IgD-negative memory B cell (primary cell): ENCODE data around the gene PAX2. TPM values are rescaled to one million over a fixed set of nuclear protein-coding genes. Genes with fewer than 3 reads are reported as not detected.

Experiments used
- H3K27ac Mint-ChIP-seq, 3 donors: one replicate each; pipeline ENCODE4 v1.8.0; 2020 to 2022; ENCODE audit warnings: mild to moderate bottlenecking in 3 of 3, mixed read lengths in 3 of 3, moderate library complexity in 1 of 3
- H3K27me3 Mint-ChIP-seq: one replicate; pipeline ENCODE4 v1.8.0; 2021; ENCODE audit warnings: mixed read lengths
- H3K36me3 Mint-ChIP-seq: one replicate; pipeline ENCODE4 v1.8.0; 2020; ENCODE audit warnings: mild to moderate bottlenecking, mixed read lengths
- H3K4me1 Mint-ChIP-seq, 3 donors: one replicate each; pipeline ENCODE4 v1.8.0; 2020 to 2022; ENCODE audit warnings: mixed read lengths in 3 of 3, mild to moderate bottlenecking in 1 of 3
- H3K4me3 Mint-ChIP-seq, 4 donors: one replicate each; pipeline ENCODE4 v1.8.0; 2020 to 2022; ENCODE audit warnings: mild to moderate bottlenecking in 4 of 4, mixed read lengths in 4 of 4, moderate library complexity in 3 of 4
- H3K9me3 Mint-ChIP-seq, 3 donors: one replicate each; pipeline ENCODE4 v1.8.0; 2020 to 2021; ENCODE audit warnings: mixed read lengths in 3 of 3, mild to moderate bottlenecking in 1 of 3
- polyA plus RNA-seq: library from polyadenylated mRNA; unstranded; fragments of 300-500 nt; fragmentation: Illumina TruSeq; gene quantifications from one replicate; pipeline ENCODE4 v1.2.3, GENCODE V29; 2021

Gene PAX2
- polyA plus RNA-seq, 1 donor from 2014 or later = not detected

- peaks cover 61% of the 10 kb centered on the region for H3K27me3 Mint-ChIP-seq
- peaks cover 12 to 16% (median 15%) of the 10 kb centered on the region in 3 donors for H3K4me1 Mint-ChIP-seq
- H3K36me3 Mint-ChIP-seq = peaks cover 3% of the 10 kb centered on the region
- peak overlapping the region in 3 of 4 donors; percentile 21 to 60 (median 50) for H3K4me3 Mint-ChIP-seq
- no peaks in the 10 kb centered on the region for H3K9me3 Mint-ChIP-seq
- H3K27ac Mint-ChIP-seq = peak overlapping the region in 1 of 3 donors; percentile 48
Measured at GRCh38 chr10:100749309-100750217, 4.2 kb downstream of the PAX2 start.

GRCh38 chr10:100750291-100751210 is 5.2 kb downstream of the PAX2 start:
- Mint-ChIP-seq H3K27me3 (peaks cover 65% of the 10 kb centered on the region), H3K4me3 (no peak overlapping the region), H3K36me3 (peaks cover 3% of the 10 kb centered on the region), H3K9me3 (no peaks in the 10 kb centered on the region), H3K27ac (no peak overlapping the region), H3K4me1 (peaks cover 12 to 16% (median 15%) of the 10 kb centered on the region in 3 donors)

- H3K27ac Mint-ChIP-seq = no peak overlapping the region
- H3K27me3 Mint-ChIP-seq = peaks cover 61% of the 10 kb centered on the region
- H3K9me3 Mint-ChIP-seq = no peaks in the 10 kb centered on the region
- H3K4me3 Mint-ChIP-seq = no peak overlapping the region
- peaks cover 9 to 13% (median 11%) of the 10 kb centered on the region in 3 donors for H3K4me1 Mint-ChIP-seq
- H3K36me3 Mint-ChIP-seq = peaks cover 1% of the 10 kb centered on the region
Measured at GRCh38 chr10:100751211-100751933, 6.0 kb downstream of the PAX2 start.

- peaks cover 0 to 3% (median 0%) of the 10 kb centered on the region in 3 donors for H3K9me3 Mint-ChIP-seq
- H3K27me3 Mint-ChIP-seq = peaks cover 64% of the 10 kb centered on the region
- no peaks in the 10 kb centered on the region for H3K36me3 Mint-ChIP-seq
- no peak overlapping the region for H3K27ac Mint-ChIP-seq
- H3K4me3 Mint-ChIP-seq = no peak overlapping the region
- peaks cover 0 to 4% (median 0%) of the 10 kb centered on the region in 3 donors for H3K4me1 Mint-ChIP-seq
Measured at GRCh38 chr10:100755821-100756220, 10.4 kb downstream of the PAX2 start.

GRCh38 chr10:100759331-100759730 is 13.9 kb downstream of the PAX2 start:
- Mint-ChIP-seq H3K27me3 (peaks cover 46% of the 10 kb centered on the region), H3K4me1 (peaks cover 0 to 4% (median 0%) of the 10 kb centered on the region in 3 donors), H3K4me3 (no peak overlapping the region), H3K27ac (no peak overlapping the region), H3K36me3 (peaks cover 3% of the 10 kb centered on the region), H3K9me3 (peaks cover 0 to 3% (median 0%) of the 10 kb centered on the region in 3 donors)

GRCh38 chr10:100760726-100761125 is 15.3 kb downstream of the PAX2 start:
- Mint-ChIP-seq H3K27ac (no peak overlapping the region), H3K9me3 (peaks cover 0 to 3% (median 0%) of the 10 kb centered on the region in 3 donors), H3K4me1 (peaks cover 0 to 4% (median 0%) of the 10 kb centered on the region in 3 donors), H3K27me3 (peaks cover 36% of the 10 kb centered on the region), H3K4me3 (no peak overlapping the region), H3K36me3 (peaks cover 3% of the 10 kb centered on the region)

- H3K27ac Mint-ChIP-seq = no peak overlapping the region
- H3K4me1 Mint-ChIP-seq = peaks cover 0 to 4% (median 0%) of the 10 kb centered on the region in 3 donors
- no peak overlapping the region for H3K4me3 Mint-ChIP-seq
- peaks cover 3% of the 10 kb centered on the region for H3K36me3 Mint-ChIP-seq
- H3K9me3 Mint-ChIP-seq = peaks cover 0 to 3% (median 0%) of the 10 kb centered on the region in 3 donors
- H3K27me3 Mint-ChIP-seq = peaks cover 37% of the 10 kb centered on the region
Measured at GRCh38 chr10:100761191-100761590, 15.8 kb downstream of the PAX2 start.

- no peaks in the 10 kb centered on the region for H3K9me3 Mint-ChIP-seq
- H3K36me3 Mint-ChIP-seq = peaks cover 3% of the 10 kb centered on the region
- no peak overlapping the region for H3K4me3 Mint-ChIP-seq
- H3K27ac Mint-ChIP-seq = no peak overlapping the region
- no peaks in the 10 kb centered on the region for H3K4me1 Mint-ChIP-seq
- H3K27me3 Mint-ChIP-seq = peaks cover 27% of the 10 kb centered on the region
Measured at GRCh38 chr10:100763043-100763747, 17.8 kb downstream of the PAX2 start.

GRCh38 chr10:100766693-100767421 is 21.5 kb downstream of the PAX2 start:
- peaks cover 0 to 2% (median 0%) of the 10 kb centered on the region in 3 donors for H3K4me1 Mint-ChIP-seq
- H3K36me3 Mint-ChIP-seq = no peaks in the 10 kb centered on the region
- no peaks in the 10 kb centered on the region for H3K9me3 Mint-ChIP-seq
- H3K27ac Mint-ChIP-seq = no peak overlapping the region
- H3K27me3 Mint-ChIP-seq = peaks cover 4% of the 10 kb centered on the region
- H3K4me3 Mint-ChIP-seq = no peak overlapping the region

GRCh38 chr10:100767422-100767775 is 22.0 kb downstream of the PAX2 start:
- Mint-ChIP-seq H3K4me3 (no peak overlapping the region), H3K4me1 (peaks cover 0 to 2% (median 0%) of the 10 kb centered on the region in 3 donors), H3K36me3 (no peaks in the 10 kb centered on the region)

GRCh38 chr10:100769481-100769880 is 24.1 kb downstream of the PAX2 start:
- no peaks in the 10 kb centered on the region for H3K9me3 Mint-ChIP-seq
- H3K36me3 Mint-ChIP-seq = no peaks in the 10 kb centered on the region
- H3K4me3 Mint-ChIP-seq = no peak overlapping the region
- peaks cover 7% of the 10 kb centered on the region for H3K27me3 Mint-ChIP-seq
- peaks cover 0 to 2% (median 0%) of the 10 kb centered on the region in 3 donors for H3K4me1 Mint-ChIP-seq
- no peak overlapping the region for H3K27ac Mint-ChIP-seq

More at GRCh38 chr10:100767422-100767775, 22.0 kb downstream of the PAX2 start:
- Mint-ChIP-seq H3K27me3 (peaks cover 3% of the 10 kb centered on the region), H3K27ac (no peak overlapping the region), H3K9me3 (no peaks in the 10 kb centered on the region)

GRCh38 chr10:100773646-100774045 is 28.3 kb downstream of the PAX2 start:
- no peak overlapping the region for H3K27ac Mint-ChIP-seq
- H3K4me3 Mint-ChIP-seq = no peak overlapping the region
- no peaks in the 10 kb centered on the region for H3K9me3 Mint-ChIP-seq
- peaks cover 12% of the 10 kb centered on the region for H3K27me3 Mint-ChIP-seq
- peaks cover 0 to 2% (median 0%) of the 10 kb centered on the region in 3 donors for H3K4me1 Mint-ChIP-seq
- no peaks in the 10 kb centered on the region for H3K36me3 Mint-ChIP-seq

- H3K36me3 Mint-ChIP-seq = no peaks in the 10 kb centered on the region
- H3K4me3 Mint-ChIP-seq = no peak overlapping the region
- H3K4me1 Mint-ChIP-seq = peaks cover 0 to 2% (median 0%) of the 10 kb centered on the region in 3 donors
- peaks cover 15% of the 10 kb centered on the region for H3K27me3 Mint-ChIP-seq
- H3K27ac Mint-ChIP-seq = no peak overlapping the region
- H3K9me3 Mint-ChIP-seq = no peaks in the 10 kb centered on the region
Measured at GRCh38 chr10:100774223-100774622, 28.8 kb downstream of the PAX2 start.
